GM12801 (cell line): ENCODE results near the gene TAOK2.

ENCODE experiments used
- TF ChIP-seq, protein P1 (sequence below): IDR thresholded peaks from one replicate; pipeline ENCODE4 v1.5.1; 2011; ENCODE audit warnings: control low read depth; ENCODE audit not compliant: insufficient read length; ENCODE audit errors: extremely low read depth

Gene TAOK2

DNA sequence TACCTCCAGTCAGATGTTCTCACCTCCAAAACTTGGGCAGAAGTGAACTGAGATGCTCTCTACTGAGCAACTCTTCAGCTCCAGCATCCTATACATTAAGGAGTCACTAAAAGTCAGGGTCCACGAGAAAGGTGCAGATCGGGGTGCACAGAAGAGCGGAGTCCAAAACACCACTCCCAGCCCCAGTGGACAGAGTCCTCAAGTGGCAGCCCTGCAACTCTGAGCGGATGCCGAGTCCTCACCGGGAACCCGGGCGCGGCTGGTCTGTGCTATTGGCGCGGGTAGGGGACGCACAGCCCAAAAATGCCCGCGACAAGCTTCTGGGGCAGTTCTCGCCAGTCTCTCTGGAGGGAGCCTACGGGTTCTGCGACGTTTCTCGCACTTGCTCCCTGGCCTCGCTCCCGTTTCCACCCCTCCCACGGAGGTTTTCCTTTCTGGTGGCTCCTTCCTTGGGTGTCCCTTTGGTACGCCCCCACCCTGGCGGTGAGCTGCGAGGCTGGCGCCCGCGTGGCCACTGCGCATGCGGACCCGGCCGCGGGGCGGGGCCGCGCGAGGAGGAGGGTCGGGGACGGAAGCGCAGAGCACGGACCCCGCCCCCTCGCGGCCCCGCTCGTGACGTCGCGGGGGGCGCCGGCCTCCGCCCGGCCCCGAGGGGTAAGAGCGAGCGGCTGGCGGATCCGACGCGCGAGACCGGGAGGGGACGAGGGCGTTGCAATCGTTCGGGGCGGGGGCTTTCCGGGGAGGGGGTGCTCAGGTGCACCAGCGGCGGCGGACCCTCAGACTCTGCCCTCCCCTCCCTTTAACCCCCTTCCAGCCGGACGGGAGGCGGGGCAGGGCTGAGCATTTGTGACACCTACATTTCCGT, 12.0 kb upstream of the TAOK2 start, which contains the start of gene TMEM219:
TSS of gene TMEM219 (plus strand) at position 601 of the 865 bp plus-strand sequence. CDS start 1,065 bp downstream, outside the sequence.
- TF ChIP-seq, protein P1, sequence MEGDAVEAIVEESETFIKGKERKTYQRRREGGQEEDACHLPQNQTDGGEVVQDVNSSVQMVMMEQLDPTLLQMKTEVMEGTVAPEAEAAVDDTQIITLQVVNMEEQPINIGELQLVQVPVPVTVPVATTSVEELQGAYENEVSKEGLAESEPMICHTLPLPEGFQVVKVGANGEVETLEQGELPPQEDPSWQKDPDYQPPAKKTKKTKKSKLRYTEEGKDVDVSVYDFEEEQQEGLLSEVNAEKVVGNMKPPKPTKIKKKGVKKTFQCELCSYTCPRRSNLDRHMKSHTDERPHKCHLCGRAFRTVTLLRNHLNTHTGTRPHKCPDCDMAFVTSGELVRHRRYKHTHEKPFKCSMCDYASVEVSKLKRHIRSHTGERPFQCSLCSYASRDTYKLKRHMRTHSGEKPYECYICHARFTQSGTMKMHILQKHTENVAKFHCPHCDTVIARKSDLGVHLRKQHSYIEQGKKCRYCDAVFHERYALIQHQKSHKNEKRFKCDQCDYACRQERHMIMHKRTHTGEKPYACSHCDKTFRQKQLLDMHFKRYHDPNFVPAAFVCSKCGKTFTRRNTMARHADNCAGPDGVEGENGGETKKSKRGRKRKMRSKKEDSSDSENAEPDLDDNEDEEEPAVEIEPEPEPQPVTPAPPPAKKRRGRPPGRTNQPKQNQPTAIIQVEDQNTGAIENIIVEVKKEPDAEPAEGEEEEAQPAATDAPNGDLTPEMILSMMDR = no peak

GRCh38 chr16:29962344-29962994, 11.2 kb upstream of the TAOK2 start:
- TF ChIP-seq, protein P1 = no peak

GRCh38 chr16:29963021-29963743, 10.5 kb upstream of the TAOK2 start:
- TF ChIP-seq, protein P1 = no peak

GRCh38 chr16:29968205-29968604, 5.5 kb upstream of the TAOK2 start:
- TF ChIP-seq, protein P1 = no peak

DNA sequence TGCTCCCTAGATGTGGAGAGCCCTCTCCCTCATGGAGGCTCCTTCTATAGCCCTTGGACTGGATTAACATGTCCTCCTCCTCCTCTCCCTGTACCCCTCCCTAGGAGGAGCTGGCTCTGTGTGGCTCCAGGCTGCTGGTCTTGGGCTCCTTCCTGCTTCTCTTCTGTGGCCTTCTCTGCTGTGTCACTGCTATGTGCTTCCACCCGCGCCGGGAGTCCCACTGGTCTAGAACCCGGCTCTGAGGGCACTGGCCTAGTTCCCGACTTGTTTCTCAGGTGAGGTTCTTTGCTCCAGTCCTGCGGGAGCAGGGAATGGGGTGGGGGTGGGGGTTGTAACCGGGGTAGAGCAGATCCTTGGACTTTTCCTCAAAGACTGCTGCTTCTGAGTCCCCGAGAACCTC, 2.4 kb upstream of the TAOK2 start:
- TF ChIP-seq, protein P1 = no peak

DNA sequence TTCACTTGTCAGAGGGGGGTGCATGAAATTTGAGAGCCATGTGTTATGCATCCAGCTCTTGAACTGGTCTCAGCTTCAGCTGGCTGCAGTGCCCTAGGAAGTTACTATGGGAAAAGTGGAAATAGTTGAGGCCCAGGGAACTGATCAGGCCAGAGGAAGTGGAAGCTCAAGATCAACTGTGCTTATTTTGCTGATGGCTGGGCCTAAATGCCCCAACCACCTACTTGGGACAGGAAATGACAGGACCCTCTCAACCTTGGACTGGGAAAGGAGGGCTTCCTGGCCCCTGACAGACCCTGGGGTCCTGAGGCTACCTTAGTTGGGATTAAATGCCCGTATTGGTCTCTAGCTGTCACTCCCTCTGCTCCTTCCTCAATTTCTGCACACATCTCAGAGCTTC, 1.2 kb upstream of the TAOK2 start:
- TF ChIP-seq, protein P1 = no peak

DNA sequence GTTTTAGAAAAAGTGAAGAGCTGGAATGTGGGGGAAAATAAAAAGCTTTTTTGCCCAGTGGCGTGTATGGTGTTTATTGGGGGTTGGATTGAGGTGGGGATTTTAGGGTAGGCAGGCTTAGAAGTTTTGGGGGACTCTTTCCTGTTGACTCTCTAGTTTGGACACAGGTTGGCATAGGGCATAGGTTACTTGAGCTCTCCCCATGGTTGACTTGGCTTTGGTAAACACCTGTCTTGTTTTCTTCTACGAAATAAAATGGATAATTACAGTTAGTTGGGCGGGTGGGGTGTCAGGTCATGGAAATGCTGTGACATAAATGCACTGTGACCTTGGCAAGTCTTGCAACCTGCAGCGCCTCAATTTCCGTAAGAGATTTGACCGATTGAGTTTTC, 680 bp upstream of the TAOK2 start:
- TF ChIP-seq, protein P1 = no peak
